ENCODE data around the gene RASL10A. TPM values are rescaled to one million over a fixed set of nuclear protein-coding genes. Genes with fewer than 3 reads are reported as not detected.

Gene RASL10A
- total and polyA plus RNA-seq, 9 of the 15 experiments (the other 6 are each of a cell fraction or from before 2014, with no cell fraction given), result 0.17 to 1.2 (median 0.45) TPM; not detected in 3

DNA sequence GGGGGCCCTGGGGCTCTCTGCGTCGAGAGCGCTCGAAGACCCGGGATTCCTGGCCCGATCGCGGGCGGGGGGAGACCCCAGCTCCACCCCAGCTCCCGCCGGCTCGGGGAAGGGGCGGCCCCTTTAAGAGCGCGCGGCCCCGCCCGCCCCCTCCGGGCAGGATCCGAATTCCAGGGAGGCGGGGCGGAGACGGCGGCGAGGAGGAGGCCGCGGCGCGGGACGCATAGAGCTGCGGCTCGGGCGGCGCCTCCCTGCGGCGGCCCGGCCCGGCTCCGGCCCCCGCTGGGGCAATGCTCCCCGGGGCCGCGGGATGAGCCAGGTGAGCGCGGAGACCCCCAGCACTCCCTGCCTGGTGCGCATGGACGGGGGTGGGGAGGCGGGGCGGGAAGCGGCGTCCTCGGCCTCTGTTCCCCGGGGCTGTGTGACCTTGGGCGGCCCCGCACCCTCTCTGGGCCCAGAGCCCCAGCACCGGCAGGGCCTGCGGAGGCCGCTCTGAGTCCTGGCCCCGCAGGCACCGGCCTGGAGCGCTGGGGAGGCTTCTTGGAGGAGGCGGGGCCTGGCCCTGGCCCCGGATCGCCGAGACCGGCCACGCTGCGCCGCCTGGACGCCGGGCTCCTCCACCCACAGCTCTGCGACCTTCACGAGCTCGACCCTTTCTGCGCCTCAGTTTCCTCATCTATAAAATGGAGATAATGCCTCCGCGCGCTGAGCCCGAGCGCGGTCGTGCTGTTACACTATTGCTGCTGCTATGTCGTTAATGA, 8.5 kb downstream of the RASL10A start (continued):
- TF ChIP-seq, protein P1, sequence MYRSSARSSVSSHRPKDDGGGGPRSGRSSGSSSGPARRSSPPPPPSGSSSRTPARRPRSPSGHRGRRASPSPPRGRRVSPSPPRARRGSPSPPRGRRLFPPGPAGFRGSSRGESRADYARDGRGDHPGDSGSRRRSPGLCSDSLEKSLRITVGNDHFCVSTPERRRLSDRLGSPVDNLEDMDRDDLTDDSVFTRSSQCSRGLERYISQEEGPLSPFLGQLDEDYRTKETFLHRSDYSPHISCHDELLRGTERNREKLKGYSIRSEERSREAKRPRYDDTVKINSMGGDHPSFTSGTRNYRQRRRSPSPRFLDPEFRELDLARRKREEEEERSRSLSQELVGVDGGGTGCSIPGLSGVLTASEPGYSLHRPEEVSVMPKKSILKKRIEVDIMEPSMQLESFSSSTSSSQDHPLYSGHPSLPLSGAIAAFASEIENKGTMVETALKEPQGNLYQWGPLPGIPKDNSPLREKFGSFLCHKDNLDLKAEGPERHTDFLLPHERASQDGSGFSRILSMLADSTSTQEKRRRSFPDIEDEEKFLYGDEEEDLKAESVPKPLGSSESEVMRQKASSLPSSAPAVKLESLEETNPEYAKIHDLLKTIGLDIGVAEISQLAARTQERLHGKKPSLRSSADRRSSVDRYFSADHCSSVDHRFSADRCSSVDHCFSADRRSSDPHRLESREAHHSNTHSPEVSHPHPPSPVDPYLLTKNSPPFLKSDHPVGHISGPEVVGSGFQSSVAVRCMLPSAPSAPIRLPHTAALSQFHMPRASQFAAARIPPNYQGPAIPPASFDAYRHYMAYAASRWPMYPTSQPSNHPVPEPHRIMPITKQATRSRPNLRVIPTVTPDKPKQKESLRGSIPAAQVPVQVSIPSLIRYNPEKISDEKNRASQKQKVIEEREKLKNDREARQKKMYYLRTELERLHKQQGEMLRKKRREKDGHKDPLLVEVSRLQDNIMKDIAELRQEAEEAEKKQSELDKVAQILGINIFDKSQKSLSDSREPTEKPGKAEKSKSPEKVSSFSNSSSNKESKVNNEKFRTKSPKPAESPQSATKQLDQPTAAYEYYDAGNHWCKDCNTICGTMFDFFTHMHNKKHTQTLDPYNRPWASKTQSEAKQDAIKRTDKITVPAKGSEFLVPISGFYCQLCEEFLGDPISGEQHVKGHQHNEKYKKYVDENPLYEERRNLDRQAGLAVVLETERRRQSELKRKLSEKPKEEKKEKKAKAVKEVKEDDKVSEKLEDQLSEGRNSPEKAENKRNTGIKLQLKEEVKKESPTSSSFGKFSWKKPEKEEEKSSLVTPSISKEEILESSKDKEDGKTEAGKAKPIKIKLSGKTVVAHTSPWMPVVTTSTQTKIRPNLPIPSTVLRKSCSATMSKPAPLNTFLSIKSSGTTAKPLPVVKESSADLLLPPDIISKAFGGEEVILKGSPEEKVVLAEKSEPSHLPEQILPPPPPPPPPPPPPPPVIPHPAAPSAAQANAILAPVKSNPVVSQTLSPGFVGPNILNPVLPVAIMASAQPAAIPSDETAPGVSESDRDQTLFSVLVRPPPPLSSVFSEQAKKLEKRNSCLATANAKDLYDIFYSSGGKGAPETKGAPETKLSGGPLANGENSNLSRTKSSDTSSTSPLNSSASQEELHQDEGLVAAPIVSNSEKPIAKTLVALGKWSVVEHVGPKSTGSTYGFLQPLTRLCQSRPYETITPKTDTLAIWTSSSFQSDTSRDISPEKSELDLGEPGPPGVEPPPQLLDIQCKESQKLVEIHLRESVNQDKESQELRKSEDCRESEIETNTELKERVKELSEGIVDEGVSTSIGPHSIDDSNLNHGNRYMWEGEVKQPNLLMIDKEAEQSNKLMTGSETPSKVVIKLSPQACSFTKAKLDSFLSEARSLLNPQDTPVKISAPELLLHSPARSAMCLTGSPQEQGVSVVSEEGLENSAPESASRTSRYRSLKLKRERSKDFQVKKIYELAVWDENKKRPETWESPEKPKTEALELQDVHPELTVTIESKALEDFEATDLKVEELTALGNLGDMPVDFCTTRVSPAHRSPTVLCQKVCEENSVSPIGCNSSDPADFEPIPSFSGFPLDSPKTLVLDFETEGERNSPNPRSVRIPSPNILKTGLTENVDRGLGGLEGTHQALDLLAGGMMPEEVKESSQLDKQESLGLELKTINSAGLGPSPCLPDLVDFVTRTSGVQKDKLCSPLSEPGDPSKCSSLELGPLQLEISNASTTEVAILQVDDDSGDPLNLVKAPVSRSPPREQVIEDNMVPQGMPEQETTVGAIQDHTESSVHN (IDR thresholded peaks at IDR 0.05; ENCODE audit: borderline replicate concordance in 1 of 2, low read depth in 1 of 2), result no peak
- TF ChIP-seq, protein P2, sequence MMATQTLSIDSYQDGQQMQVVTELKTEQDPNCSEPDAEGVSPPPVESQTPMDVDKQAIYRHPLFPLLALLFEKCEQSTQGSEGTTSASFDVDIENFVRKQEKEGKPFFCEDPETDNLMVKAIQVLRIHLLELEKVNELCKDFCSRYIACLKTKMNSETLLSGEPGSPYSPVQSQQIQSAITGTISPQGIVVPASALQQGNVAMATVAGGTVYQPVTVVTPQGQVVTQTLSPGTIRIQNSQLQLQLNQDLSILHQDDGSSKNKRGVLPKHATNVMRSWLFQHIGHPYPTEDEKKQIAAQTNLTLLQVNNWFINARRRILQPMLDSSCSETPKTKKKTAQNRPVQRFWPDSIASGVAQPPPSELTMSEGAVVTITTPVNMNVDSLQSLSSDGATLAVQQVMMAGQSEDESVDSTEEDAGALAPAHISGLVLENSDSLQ (IDR thresholded peaks at IDR 0.05), result no peak
- TF ChIP-seq RBM15 (IDR thresholded peaks at IDR 0.05; ENCODE audit: insufficient read depth, low read length), result no peak
- no peak for TF ChIP-seq MEF2D (tag; conservative IDR thresholded peaks at IDR 0.05; ENCODE audit: low read depth)
- TF ChIP-seq, protein P3, sequence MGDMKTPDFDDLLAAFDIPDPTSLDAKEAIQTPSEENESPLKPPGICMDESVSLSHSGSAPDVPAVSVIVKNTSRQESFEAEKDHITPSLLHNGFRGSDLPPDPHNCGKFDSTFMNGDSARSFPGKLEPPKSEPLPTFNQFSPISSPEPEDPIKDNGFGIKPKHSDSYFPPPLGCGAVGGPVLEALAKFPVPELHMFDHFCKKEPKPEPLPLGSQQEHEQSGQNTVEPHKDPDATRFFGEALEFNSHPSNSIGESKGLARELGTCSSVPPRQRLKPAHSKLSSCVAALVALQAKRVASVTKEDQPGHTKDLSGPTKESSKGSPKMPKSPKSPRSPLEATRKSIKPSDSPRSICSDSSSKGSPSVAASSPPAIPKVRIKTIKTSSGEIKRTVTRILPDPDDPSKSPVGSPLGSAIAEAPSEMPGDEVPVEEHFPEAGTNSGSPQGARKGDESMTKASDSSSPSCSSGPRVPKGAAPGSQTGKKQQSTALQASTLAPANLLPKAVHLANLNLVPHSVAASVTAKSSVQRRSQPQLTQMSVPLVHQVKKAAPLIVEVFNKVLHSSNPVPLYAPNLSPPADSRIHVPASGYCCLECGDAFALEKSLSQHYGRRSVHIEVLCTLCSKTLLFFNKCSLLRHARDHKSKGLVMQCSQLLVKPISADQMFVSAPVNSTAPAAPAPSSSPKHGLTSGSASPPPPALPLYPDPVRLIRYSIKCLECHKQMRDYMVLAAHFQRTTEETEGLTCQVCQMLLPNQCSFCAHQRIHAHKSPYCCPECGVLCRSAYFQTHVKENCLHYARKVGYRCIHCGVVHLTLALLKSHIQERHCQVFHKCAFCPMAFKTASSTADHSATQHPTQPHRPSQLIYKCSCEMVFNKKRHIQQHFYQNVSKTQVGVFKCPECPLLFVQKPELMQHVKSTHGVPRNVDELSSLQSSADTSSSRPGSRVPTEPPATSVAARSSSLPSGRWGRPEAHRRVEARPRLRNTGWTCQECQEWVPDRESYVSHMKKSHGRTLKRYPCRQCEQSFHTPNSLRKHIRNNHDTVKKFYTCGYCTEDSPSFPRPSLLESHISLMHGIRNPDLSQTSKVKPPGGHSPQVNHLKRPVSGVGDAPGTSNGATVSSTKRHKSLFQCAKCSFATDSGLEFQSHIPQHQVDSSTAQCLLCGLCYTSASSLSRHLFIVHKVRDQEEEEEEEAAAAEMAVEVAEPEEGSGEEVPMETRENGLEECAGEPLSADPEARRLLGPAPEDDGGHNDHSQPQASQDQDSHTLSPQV (IDR thresholded peaks at IDR 0.05), result no peak

Measured in K562 (cell line).